ENCODE data around the gene TAX1BP1. TPM values are rescaled to one million over a fixed set of nuclear protein-coding genes. Genes with fewer than 3 reads are reported as not detected.

The TAX1BP1 gene
- total and polyA plus RNA-seq, 2 donors (not counting 3 experiments of a cell fraction or from before 2014, with no cell fraction given) = 77.7 to 93.2 TPM

DNA sequence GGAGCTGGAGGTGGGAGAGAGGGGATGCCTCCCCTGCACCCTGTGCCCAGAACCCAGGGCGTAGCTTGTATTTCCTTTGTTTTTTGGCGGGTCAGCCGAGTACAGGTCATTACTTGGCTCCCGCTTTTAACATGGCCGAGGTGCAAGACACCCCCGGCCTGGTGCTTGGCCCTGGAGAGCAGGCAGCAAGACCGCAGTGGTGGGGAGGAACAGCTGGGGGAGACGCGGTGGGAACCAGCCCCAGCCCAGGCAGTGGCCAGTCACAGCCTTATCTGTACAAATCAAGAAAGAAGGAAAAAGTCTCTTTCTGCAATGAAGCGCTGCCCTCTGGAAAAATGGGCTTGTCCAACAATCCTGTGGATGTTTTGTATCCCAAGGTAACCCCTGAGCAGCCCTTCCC, 99.1 kb downstream of the TAX1BP1 start:
- peaks cover 16% of the 10 kb centered on the region for H3K4me1 ChIP-seq (ENCODE audit: control insufficient read depth, extremely low read depth, insufficient read depth, low read length)
- no peak overlapping the region for H2AFZ ChIP-seq (ENCODE audit: low read depth, low read length)
- no peaks in the 10 kb centered on the region for H3K27me3 ChIP-seq (ENCODE audit: control insufficient read depth in 2 of 2, insufficient read depth in 2 of 2, low read length in 2 of 2)
- H3K79me2 ChIP-seq (ENCODE audit: control insufficient read depth, insufficient read depth, low read length) = no peaks in the 10 kb centered on the region
- no peaks in the 10 kb centered on the region for H3K36me3 ChIP-seq (ENCODE audit: control insufficient read depth in 2 of 2, extremely low read depth in 1 of 2, insufficient read depth in 2 of 2, low read length in 2 of 2)
- TF ChIP-seq FOS (IDR thresholded peaks at IDR 0.05; ENCODE audit: borderline replicate concordance, insufficient read depth, low read length) (no peak), GATA2 (IDR thresholded peaks at IDR 0.05; ENCODE audit: insufficient read depth, insufficient read length, low read depth, low read length) (no peak), MYC (IDR thresholded peaks at IDR 0.05; ENCODE audit: low read depth, low read length) (no peak), POLR2AphosphoS5 (IDR thresholded peaks at IDR 0.05; ENCODE audit: insufficient read depth, low read depth, low read length) (no peak), EZH2 (IDR thresholded peaks at IDR 0.05; ENCODE audit: borderline replicate concordance, low read depth, low read length, severe bottlenecking) (no peak)
- H3K9ac ChIP-seq (replicated peaks; ENCODE audit: extremely low read depth, insufficient read depth, low read length) = no peak overlapping the region
- DNase-seq (ENCODE audit: low read depth, low spot score) = no peak
- no peaks in the 10 kb centered on the region for H3K9me1 ChIP-seq (replicated peaks; ENCODE audit: control insufficient read depth, extremely low read depth, insufficient read depth, low read length)
- dilution Hi-C loops (cut with MboI; ENCODE audit: extremely low pct_ligation_motif_present, low sequenced_read_pairs) (no loop called here), intact Hi-C loops (cut with micrococcal nuclease) (no loop called here)
- no peak overlapping the region for H3K4me3 ChIP-seq (replicated peaks in 1 of 3; ENCODE audit: insufficient read depth in 1 of 3, low read depth in 1 of 3, low read length in 3 of 3)
- POLR2A ChIA-PET = no interaction called here
- CTCF ChIA-PET = interaction anchor here (1.3 to 2.2 kb wide), 4 partner anchors 14 to 82 kb away, joined by 3 to 11 read pairs (median 4); no protein-coding TSS in a partner anchor
- H3K9me3 ChIP-seq (replicated peaks; ENCODE audit: control insufficient read depth, insufficient read depth, low read length) = no peaks in the 10 kb centered on the region
- no peak overlapping the region for H3K4me2 ChIP-seq (ENCODE audit: insufficient read depth, low read length)
- FAIRE-seq = no peak
- H4K20me1 ChIP-seq (replicated peaks; ENCODE audit: control insufficient read depth, extremely low read depth, insufficient read depth, low read length) = no peaks in the 10 kb centered on the region
- no TSS peak for BruUV-seq (replicated peaks)
- no peak overlapping the region for H3K27ac ChIP-seq (ENCODE audit: insufficient read depth, low read depth, low read length)

DNA sequence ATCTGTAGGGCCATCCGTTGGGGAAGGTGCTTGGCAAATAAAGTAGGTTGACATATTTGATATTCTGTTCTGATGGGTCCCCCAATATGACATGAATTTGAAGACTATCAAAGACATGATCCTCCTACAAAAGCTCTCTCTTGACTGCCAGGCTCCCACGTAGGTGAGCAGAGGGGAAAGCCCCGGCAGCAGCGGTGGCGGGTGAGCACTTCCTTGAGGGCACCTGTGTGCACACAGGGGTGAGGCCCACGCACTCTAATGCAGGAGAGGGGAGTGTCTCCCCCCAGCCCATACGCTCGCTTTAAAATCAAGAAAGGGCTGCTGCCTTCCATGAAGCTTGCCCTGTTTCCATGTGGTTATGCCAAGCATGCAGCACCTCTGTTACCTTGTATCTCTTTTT, 100.4 kb downstream of the TAX1BP1 start:
- intact Hi-C loops (cut with micrococcal nuclease) (no loop called here), dilution Hi-C loops (cut with MboI; ENCODE audit: extremely low pct_ligation_motif_present, low sequenced_read_pairs) (no loop called here)
- BruUV-seq (replicated peaks) = no TSS peak
- TF ChIP-seq FOS (IDR thresholded peaks at IDR 0.05; ENCODE audit: borderline replicate concordance, insufficient read depth, low read length) = no peak
- Histone ChIP-seq H3K9me3 (replicated peaks; ENCODE audit: control insufficient read depth, insufficient read depth, low read length) (no peaks in the 10 kb centered on the region), H3K4me1 (ENCODE audit: control insufficient read depth, extremely low read depth, insufficient read depth, low read length) (peaks cover 10% of the 10 kb centered on the region), H3K36me3 (ENCODE audit: control insufficient read depth in 2 of 2, extremely low read depth in 1 of 2, insufficient read depth in 2 of 2, low read length in 2 of 2) (no peaks in the 10 kb centered on the region), H2AFZ (ENCODE audit: low read depth, low read length) (no peak overlapping the region), H3K79me2 (ENCODE audit: control insufficient read depth, insufficient read depth, low read length) (no peaks in the 10 kb centered on the region), H3K27ac (ENCODE audit: insufficient read depth, low read depth, low read length) (no peak overlapping the region), H3K27me3 (ENCODE audit: control insufficient read depth in 2 of 2, insufficient read depth in 2 of 2, low read length in 2 of 2) (no peaks in the 10 kb centered on the region), H4K20me1 (replicated peaks; ENCODE audit: control insufficient read depth, extremely low read depth, insufficient read depth, low read length) (no peaks in the 10 kb centered on the region), H3K9ac (replicated peaks; ENCODE audit: extremely low read depth, insufficient read depth, low read length) (no peak overlapping the region), H3K4me2 (ENCODE audit: insufficient read depth, low read length) (no peak overlapping the region), H3K9me1 (replicated peaks; ENCODE audit: control insufficient read depth, extremely low read depth, insufficient read depth, low read length) (no peaks in the 10 kb centered on the region), H3K4me3 (replicated peaks in 1 of 3; ENCODE audit: insufficient read depth in 1 of 3, low read depth in 1 of 3, low read length in 3 of 3) (no peak overlapping the region)
- POLR2A ChIA-PET = no interaction called here
- DNase-seq (ENCODE audit: low read depth, low spot score) (no peak), FAIRE-seq (no peak)
- CTCF ChIA-PET = interaction anchor here (1.3 to 2.2 kb wide), 5 partner anchors 10 to 81 kb away, joined by 3 to 11 read pairs (median 5); no protein-coding TSS in a partner anchor

All from endothelial cell of umbilical vein (primary cell).